Neutrophil (primary cell): Measurements from ENCODE around the gene ZNF512.

ENCODE experiments used
- H3K27ac ChIP-seq: fragments of 200-600 bp; sonication (generic); 2 replicates; pipeline ENCODE4 v1.5.1; 2016; ENCODE audit warnings: mild to moderate bottlenecking, moderate library complexity
- H3K27me3 ChIP-seq: fragments of 200-600 bp; sonication (generic); 2 replicates; pipeline ENCODE4 v1.6.0; 2016; ENCODE audit warnings: mild to moderate bottlenecking
- H3K36me3 ChIP-seq: fragments of 200-600 bp; sonication (generic); 2 replicates; pipeline ENCODE4 v1.5.1; 2017
- H3K4me1 ChIP-seq, 2 experiments: fragments of 200-600 bp in 1 of 2; sonication (generic) in 1 of 2; 1 replicate in 1 of 2; 2 replicates in 1 of 2; pipeline versions ENCODE4 v1.5.1 to v1.6.1; 2013 to 2016; ENCODE audit warnings: low read depth in 1 of 2, low read length in 1 of 2, mild to moderate bottlenecking in 1 of 2, moderate library complexity in 1 of 2; ENCODE audit not compliant: control insufficient read depth in 1 of 2, insufficient read depth in 1 of 2
- H3K4me3 ChIP-seq, 2 experiments: fragments of 200-600 bp in 1 of 2; sonication (generic) in 1 of 2; 1 replicate in 1 of 2; 2 replicates in 1 of 2; pipeline ENCODE4 v1.5.1; 2013 to 2016; ENCODE audit warnings: low read depth in 1 of 2, low read length in 1 of 2, mild to moderate bottlenecking in 1 of 2, moderate library complexity in 1 of 2
- H3K9me3 ChIP-seq: fragments of 200-600 bp; sonication (generic); 2 replicates; pipeline ENCODE4 v1.5.1; 2016
- CTCF ChIP-seq: fragments of 200-600 bp; sonication (generic); IDR thresholded peaks from 2 replicates; pipeline ENCODE4 v1.5.1; 2016; ENCODE audit warnings: antibody characterized with exemption

ZNF512 gene

GRCh38 chr2:27653397-27653796, 70.6 kb downstream of the ZNF512 start:
- Histone ChIP-seq H3K4me3 (no peak overlapping the region), H3K4me1 (no peaks in the 10 kb centered on the region), H3K27me3 (no peaks in the 10 kb centered on the region), H3K27ac (no peak overlapping the region), H3K9me3 (no peaks in the 10 kb centered on the region), H3K36me3 (peaks cover 93% of the 10 kb centered on the region)
- no peak for TF ChIP-seq CTCF

GRCh38 chr2:27655155-27655951, 72.5 kb downstream of the ZNF512 start:
- Histone ChIP-seq H3K4me1 (no peaks in the 10 kb centered on the region), H3K27me3 (no peaks in the 10 kb centered on the region), H3K27ac (no peak overlapping the region), H3K36me3 (peaks cover 84% of the 10 kb centered on the region), H3K9me3 (no peaks in the 10 kb centered on the region), H3K4me3 (no peak overlapping the region)
- no peak for TF ChIP-seq CTCF

GRCh38 chr2:27661371-27661770, 78.5 kb downstream of the ZNF512 start:
- Histone ChIP-seq H3K4me1 (peaks cover 31% of the 10 kb centered on the region in 2 experiments), H3K27me3 (no peaks in the 10 kb centered on the region), H3K4me3 (no peak overlapping the region), H3K36me3 (peaks cover 38% of the 10 kb centered on the region), H3K27ac (no peak overlapping the region), H3K9me3 (no peaks in the 10 kb centered on the region)
- no peak for TF ChIP-seq CTCF

GRCh38 chr2:27663285-27664153, 80.7 kb downstream of the ZNF512 start, which contains the start of the genes SLC4A1AP and SUPT7L:
Gene SLC4A1AP (plus strand): TSS chr2:27663889. CDS start chr2:27663915, 26 bp downstream.
Gene SUPT7L (minus strand): TSS chr2:27663614. CDS start chr2:27662192, 1,422 bp downstream.
- H3K36me3 ChIP-seq: peaks cover 26% of the 10 kb centered on the region
- no peaks in the 10 kb centered on the region for H3K27me3 ChIP-seq
- no peak for TF ChIP-seq CTCF
- peak within 1 kb of the TSS; percentile 86 for H3K27ac ChIP-seq
- peak within 1 kb of the TSS; percentile 70 to 84 for H3K4me3 ChIP-seq
- H3K4me1 ChIP-seq: peaks cover 51% of the 10 kb centered on the region in 2 experiments
- H3K9me3 ChIP-seq: no peaks in the 10 kb centered on the region

GRCh38 chr2:27664154-27664574, 81.3 kb downstream of the ZNF512 start:
- H3K27ac ChIP-seq: peak overlapping the region; percentile 86
- H3K4me3 ChIP-seq: peak overlapping the region; percentile 70 to 84
- H3K36me3 ChIP-seq: peaks cover 33% of the 10 kb centered on the region
- H3K27me3 ChIP-seq: no peaks in the 10 kb centered on the region
- H3K9me3 ChIP-seq: no peaks in the 10 kb centered on the region
- peaks cover 51% of the 10 kb centered on the region in 2 experiments for H3K4me1 ChIP-seq
- no peak for TF ChIP-seq CTCF
